Erythroblast (primary cell): ENCODE results near the gene SVOPL.

ENCODE experiments used
- GATA1 ChIP-seq: IDR thresholded peaks from 2 replicates; pipeline ENCODE4 v1.6.1; 2011; ENCODE audit warnings: low read depth, mild to moderate bottlenecking, control low read depth, low read length, moderate library complexity
- POLR2A ChIP-seq: IDR thresholded peaks from 2 replicates; pipeline ENCODE4 v1.6.1; 2011; ENCODE audit warnings: mild to moderate bottlenecking, low read length

GRCh38 chr7:138670594-138670993 is 30.6 kb downstream of the SVOPL start:
- TF ChIP-seq POLR2A (no peak), GATA1 (no peak)
